AG08396 (cell line): ENCODE measurements around the gene JAML.

Source experiments
- DNase-seq: peaks from one replicate; pipeline ENCODE4 v3.0.0; 2012; ENCODE audit warnings: low spot score, mixed read lengths

Gene JAML

DNA sequence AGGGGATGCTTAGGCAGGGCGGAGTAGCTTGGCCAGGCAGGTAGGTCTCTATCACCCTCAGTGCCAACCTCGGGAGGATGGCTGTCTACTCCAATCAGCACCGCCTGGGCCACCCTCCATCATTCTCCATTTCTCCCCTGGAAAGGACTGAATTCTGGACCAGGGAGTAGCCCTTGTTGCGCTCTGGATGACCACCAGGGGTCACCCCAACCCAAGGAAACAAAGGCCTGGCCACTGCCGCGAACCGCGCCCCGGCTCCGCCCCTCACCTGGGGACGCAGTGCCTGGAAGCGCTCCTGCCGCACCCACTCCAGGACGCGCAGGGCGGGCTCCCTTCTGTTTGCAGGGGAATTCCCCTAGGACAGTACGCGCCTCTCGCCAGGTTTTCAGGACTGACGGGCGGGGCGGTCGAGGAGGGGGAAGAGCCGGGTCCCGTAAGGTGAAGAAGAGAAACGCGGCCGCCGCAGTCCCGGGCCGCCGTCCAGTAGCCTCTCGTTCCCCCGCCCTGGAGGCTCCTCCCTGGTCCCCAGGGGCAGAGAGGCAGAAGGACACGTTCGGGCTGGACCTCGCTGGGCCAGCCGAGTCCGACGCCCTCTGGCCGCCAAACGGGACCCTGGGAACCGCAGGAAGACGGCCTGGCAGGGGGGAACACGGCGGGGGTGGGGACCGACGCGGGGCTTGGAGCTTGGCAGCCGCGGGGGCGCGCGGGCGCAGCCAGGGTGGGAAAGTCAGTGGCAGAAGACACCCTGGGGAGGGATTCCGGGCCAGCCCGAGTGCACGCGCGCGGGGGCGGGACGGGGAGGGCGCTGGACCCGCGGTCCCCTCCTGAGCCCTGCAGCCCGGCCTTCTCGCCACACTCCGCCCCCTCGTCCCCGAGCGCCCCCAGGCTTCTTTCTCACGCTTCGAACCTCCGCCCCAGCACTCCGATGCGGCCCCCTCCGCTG lies 79.3 kb downstream of the JAML start:
- peak; percentile 95 for DNase-seq

GRCh38 chr11:118144301-118145268 lies 80.2 kb downstream of the JAML start:
- no peak for DNase-seq
